Smooth muscle cell (in vitro differentiated cells): ENCODE measurements around the gene HOXD9. TPM values are rescaled to one million over a fixed set of nuclear protein-coding genes. Genes with fewer than 3 reads are reported as not detected.

ENCODE experiments used
- DNase-seq: peaks from one replicate; lab custom pipeline; 2025; ENCODE audit not compliant: unreplicated experiment; lab: John Stamatoyannopoulos, UW
- H2AFZ ChIP-seq: fragments of 200-600 bp; sonication (generic); 2 replicates; pipeline ENCODE4 v1.6.0; 2016; ENCODE audit warnings: antibody characterized with exemption, low read depth, mild to moderate bottlenecking
- H3F3A ChIP-seq: fragments of 200-600 bp; sonication (generic); 2 replicates; pipeline ENCODE4 v1.6.0; 2017; ENCODE audit warnings: antibody characterized with exemption, low read depth
- H3K27ac ChIP-seq: fragments of 200-600 bp; sonication (generic); 2 replicates; pipeline ENCODE4 v1.5.1; 2016; ENCODE audit warnings: low read depth, mild to moderate bottlenecking
- H3K27me3 ChIP-seq: fragments of 200-600 bp; sonication (generic); 2 replicates; pipeline ENCODE4 v1.6.1; 2016; ENCODE audit warnings: low read depth, mild to moderate bottlenecking
- H3K36me3 ChIP-seq: fragments of 200-600 bp; sonication (generic); 2 replicates; pipeline ENCODE4 v1.5.1; 2016; ENCODE audit warnings: low read depth
- H3K4me1 ChIP-seq: fragments of 200-600 bp; sonication (generic); 2 replicates; pipeline ENCODE4 v1.5.1; 2016; ENCODE audit warnings: low read depth
- H3K4me2 ChIP-seq: fragments of 200-600 bp; sonication (generic); 2 replicates; pipeline ENCODE4 v1.6.0; 2016; ENCODE audit warnings: mild to moderate bottlenecking
- H3K4me3 ChIP-seq: fragments of 200-600 bp; sonication (generic); 2 replicates; pipeline ENCODE4 v1.5.1; 2016; ENCODE audit warnings: mild to moderate bottlenecking
- H3K79me2 ChIP-seq: fragments of 200-600 bp; sonication (generic); 2 replicates; pipeline ENCODE4 v1.6.0; 2016; ENCODE audit warnings: low read depth, mild to moderate bottlenecking
- H3K9ac ChIP-seq: fragments of 200-600 bp; sonication (generic); 2 replicates; pipeline ENCODE4 v1.6.0; 2016; ENCODE audit warnings: low read depth
- H3K9me3 ChIP-seq: fragments of 200-600 bp; sonication (generic); replicated peaks from 2 replicates; pipeline ENCODE4 v1.5.1; 2016; ENCODE audit warnings: low read depth
- H4K20me1 ChIP-seq: fragments of 200-600 bp; sonication (generic); 2 replicates; pipeline ENCODE4 v1.6.0; 2016; ENCODE audit warnings: low read depth
- CTCF ChIP-seq: fragments of 200-600 bp; sonication (generic); IDR thresholded peaks from 2 replicates; pipeline ENCODE4 v1.5.1; 2017; ENCODE audit warnings: borderline replicate concordance, mild to moderate bottlenecking, antibody characterized with exemption; ENCODE audit not compliant: insufficient read depth, poor library complexity, severe bottlenecking
- WGBS: methylation state at CpG from one replicate; pipeline ENCODE4 v1.1.7; 2016; ENCODE audit warnings: low lambda C conversion rate; 5-methylcytosine and 5-hydroxymethylcytosine counted together
- polyA plus RNA-seq: library from polyadenylated mRNA; unstranded; fragments of >200 nt; fragmentation: Nextera tagmentation; extraction: Ambion mirVana; gene quantifications from 2 replicates; pipeline ENCODE4 v1.2.1, GENCODE V29; 2016
- total RNA-seq: library from RNA; depleted of rRNA; stranded (reverse); fragments of >200 nt; gene quantifications from 2 replicates; pipeline ENCODE4 v1.2.3, GENCODE V29; 2014

Gene HOXD9
- total and polyA plus RNA-seq, 2 experiments from 2014 or later = 0.49 to 2.2 TPM

GRCh38 chr2:176166272-176166671, 43.8 kb downstream of the HOXD9 start:
- Histone ChIP-seq H2AFZ (no peak overlapping the region), H3K4me3 (no peak overlapping the region), H3F3A (no peaks in the 10 kb centered on the region), H3K36me3 (no peaks in the 10 kb centered on the region), H3K4me2 (no peak overlapping the region), H3K27ac (no peak overlapping the region), H3K9me3 (no peaks in the 10 kb centered on the region), H4K20me1 (no peaks in the 10 kb centered on the region), H3K79me2 (no peaks in the 10 kb centered on the region), H3K27me3 (peaks cover 100% of the 10 kb centered on the region), H3K4me1 (no peaks in the 10 kb centered on the region), H3K9ac (no peak overlapping the region)
- DNase-seq = no peak
- no peak for TF ChIP-seq CTCF
- 28% methylated on average over 2 of the region's 2 CpGs for WGBS

- no peak overlapping the region for H3K27ac ChIP-seq
- H3F3A ChIP-seq = no peaks in the 10 kb centered on the region
- H4K20me1 ChIP-seq = no peaks in the 10 kb centered on the region
- no peak for TF ChIP-seq CTCF
- H3K9ac ChIP-seq = no peak overlapping the region
- no peaks in the 10 kb centered on the region for H3K36me3 ChIP-seq
- no peaks in the 10 kb centered on the region for H3K9me3 ChIP-seq
- no peak overlapping the region for H2AFZ ChIP-seq
- H3K4me2 ChIP-seq = no peak overlapping the region
- no peaks in the 10 kb centered on the region for H3K4me1 ChIP-seq
- peaks cover 100% of the 10 kb centered on the region for H3K27me3 ChIP-seq
- DNase-seq = no peak
- no peak overlapping the region for H3K4me3 ChIP-seq
- 17% methylated on average over 1 of the region's 1 CpG for WGBS
- no peaks in the 10 kb centered on the region for H3K79me2 ChIP-seq
Observed at GRCh38 chr2:176167398-176167797, 44.9 kb downstream of the HOXD9 start.

- H3K79me2 ChIP-seq = no peaks in the 10 kb centered on the region
- H3F3A ChIP-seq = no peaks in the 10 kb centered on the region
- DNase-seq = no peak
- H4K20me1 ChIP-seq = no peaks in the 10 kb centered on the region
- no peaks in the 10 kb centered on the region for H3K36me3 ChIP-seq
- no peak overlapping the region for H3K4me3 ChIP-seq
- no peak overlapping the region for H2AFZ ChIP-seq
- no peak for TF ChIP-seq CTCF
- H3K4me2 ChIP-seq = no peak overlapping the region
- H3K27me3 ChIP-seq = peaks cover 100% of the 10 kb centered on the region
- H3K9ac ChIP-seq = no peak overlapping the region
- no peaks in the 10 kb centered on the region for H3K9me3 ChIP-seq
- 58% methylated on average over 4 of the region's 5 CpGs for WGBS
- H3K4me1 ChIP-seq = peaks cover 2% of the 10 kb centered on the region
- no peak overlapping the region for H3K27ac ChIP-seq
Observed at GRCh38 chr2:176169181-176169580, 46.7 kb downstream of the HOXD9 start.

- no peak for DNase-seq
- TF ChIP-seq CTCF = no peak
- no peaks in the 10 kb centered on the region for H3F3A ChIP-seq
- H4K20me1 ChIP-seq = no peaks in the 10 kb centered on the region
- no peaks in the 10 kb centered on the region for H3K36me3 ChIP-seq
- H3K27ac ChIP-seq = no peak overlapping the region
- 67% methylated on average over 2 of the region's 2 CpGs for WGBS
- no peaks in the 10 kb centered on the region for H3K9me3 ChIP-seq
- H3K79me2 ChIP-seq = no peaks in the 10 kb centered on the region
- H2AFZ ChIP-seq = no peak overlapping the region
- H3K4me3 ChIP-seq = no peak overlapping the region
- H3K4me2 ChIP-seq = no peak overlapping the region
- peaks cover 100% of the 10 kb centered on the region for H3K27me3 ChIP-seq
- no peak overlapping the region for H3K9ac ChIP-seq
- peaks cover 8% of the 10 kb centered on the region for H3K4me1 ChIP-seq
Observed at GRCh38 chr2:176169711-176170110, 47.2 kb downstream of the HOXD9 start.
